OCI-LY1 (cell line): Measurements from ENCODE around the gene DUS3L.

Experiments used
- H2AFZ ChIP-seq: fragments of 200-600 bp; sonication (generic), shearing (Covaris generic); 2 replicates; pipeline ENCODE4 v1.6.0; 2014; ENCODE audit warnings: antibody characterized with exemption, mild to moderate bottlenecking, low read length
- H3F3A ChIP-seq: fragments of 200-600 bp; sonication (generic), shearing (Covaris generic); 2 replicates; pipeline ENCODE4 v1.6.0; 2014; ENCODE audit warnings: mild to moderate bottlenecking, antibody characterized with exemption, low read length, moderate library complexity; ENCODE audit not compliant: insufficient read depth
- H3K27ac ChIP-seq: fragments of 200-600 bp; sonication (generic); 2 replicates; pipeline ENCODE4 v1.5.1; 2014; ENCODE audit warnings: low read length, mixed run types, mild to moderate bottlenecking, low read depth; ENCODE audit not compliant: poor library complexity, severe bottlenecking
- H3K27me3 ChIP-seq: fragments of 200-600 bp; sonication (generic); 2 replicates; pipeline ENCODE4 v1.6.0; 2014; ENCODE audit warnings: antibody characterized with exemption, mild to moderate bottlenecking, low read length, moderate library complexity; ENCODE audit not compliant: insufficient read depth
- H3K36me3 ChIP-seq: fragments of 200-600 bp; sonication (generic); 2 replicates; pipeline ENCODE4 v1.6.1; 2014; ENCODE audit warnings: mild to moderate bottlenecking, antibody characterized with exemption, low read length, moderate library complexity, mixed read lengths; ENCODE audit not compliant: insufficient read depth
- H3K4me1 ChIP-seq: fragments of 200-600 bp; sonication (generic); 2 replicates; pipeline ENCODE4 v1.5.1; 2014; ENCODE audit warnings: mild to moderate bottlenecking, low read length, moderate library complexity; ENCODE audit not compliant: insufficient read depth, severe bottlenecking
- H3K4me2 ChIP-seq: fragments of 200-600 bp; sonication (generic), shearing (Covaris generic); 2 replicates; pipeline ENCODE4 v1.6.1; 2014; ENCODE audit warnings: low read length
- H3K4me3 ChIP-seq: fragments of 200-600 bp; sonication (generic); 2 replicates; pipeline ENCODE4 v1.5.1; 2014; ENCODE audit warnings: low read length, low read depth, mild to moderate bottlenecking, mixed read lengths; ENCODE audit not compliant: poor library complexity, severe bottlenecking
- H3K79me2 ChIP-seq: fragments of 200-600 bp; shearing (Covaris generic); 2 replicates; pipeline ENCODE4 v1.6.1; 2016; ENCODE audit warnings: mixed run types, low read length, mixed read lengths; ENCODE audit not compliant: insufficient read depth
- H3K9ac ChIP-seq: fragments of 200-600 bp; sonication (generic), shearing (Covaris generic); 2 replicates; pipeline ENCODE4 v1.6.1; 2014; ENCODE audit warnings: mild to moderate bottlenecking, low read length, mixed read lengths
- H3K9me2 ChIP-seq: fragments of 200-600 bp; sonication (generic), shearing (Covaris generic); 2 replicates; pipeline ENCODE4 v1.6.1; 2014; ENCODE audit warnings: low read depth, mild to moderate bottlenecking, low read length, mixed read lengths
- H3K9me3 ChIP-seq: fragments of 200-600 bp; shearing (Covaris generic); 2 replicates; pipeline ENCODE4 v1.6.1; 2014; ENCODE audit warnings: low read length, mixed read lengths
- H4K20me1 ChIP-seq: fragments of 200-600 bp; sonication (generic), shearing (Covaris generic); 2 replicates; pipeline ENCODE4 v1.6.0; 2016; ENCODE audit warnings: mild to moderate bottlenecking, low read length; ENCODE audit not compliant: insufficient read depth
- CTCF ChIP-seq: fragments of 200-600 bp; sonication (generic), shearing (Covaris generic); IDR thresholded peaks from 2 replicates; pipeline ENCODE4 v1.5.1; 2017; ENCODE audit warnings: mild to moderate bottlenecking, antibody characterized with exemption, low read length, moderate library complexity, mixed read lengths
- EZH2 ChIP-seq: fragments of 200-600 bp; sonication (generic), shearing (Covaris generic); IDR thresholded peaks from 2 replicates; pipeline ENCODE4 v1.8.0; 2017; ENCODE audit warnings: borderline replicate concordance, mixed run types, mild to moderate bottlenecking, antibody characterized with exemption, low read length, moderate library complexity, mixed read lengths

Gene DUS3L

GRCh38 chr19:5827891-5828660 lies 37.1 kb upstream of the DUS3L start:
- no peak overlapping the region for H2AFZ ChIP-seq
- H3F3A ChIP-seq: 0 out of 2 replicates have a peak, but pooled peaks cover 5% of the 10 kb centered on the region
- no peak overlapping the region for H3K27ac ChIP-seq
- no peaks in the 10 kb centered on the region for H3K9me3 ChIP-seq
- no peaks in the 10 kb centered on the region for H3K36me3 ChIP-seq
- 0 out of 2 replicates have a peak, but pooled peaks cover 9% of the 10 kb centered on the region for H3K27me3 ChIP-seq
- peak overlapping the region; percentile 40 for H3K4me3 ChIP-seq
- H3K4me2 ChIP-seq: peak overlapping the region; percentile 40
- no peaks in the 10 kb centered on the region for H3K9me2 ChIP-seq
- H3K4me1 ChIP-seq: peaks cover 29% of the 10 kb centered on the region
- TF ChIP-seq CTCF: no peak
- no peaks in the 10 kb centered on the region for H3K79me2 ChIP-seq
- H4K20me1 ChIP-seq: no peaks in the 10 kb centered on the region
- peak overlapping the region; percentile 40; the same call in 1 of the 2 replicates for H3K9ac ChIP-seq

- Histone ChIP-seq H3K27ac (peak overlapping the region; percentile 46), H3K79me2 (no peaks in the 10 kb centered on the region), H3K4me3 (peak overlapping the region; percentile 40), H3K27me3 (0 out of 2 replicates have a peak, but pooled peaks cover 9% of the 10 kb centered on the region), H2AFZ (no peak overlapping the region), H3K4me2 (peak overlapping the region; percentile 49), H3K9me3 (no peaks in the 10 kb centered on the region), H3K9ac (peak overlapping the region; percentile 11; the same call in 1 of the 2 replicates), H3F3A (0 out of 2 replicates have a peak, but pooled peaks cover 5% of the 10 kb centered on the region), H3K9me2 (no peaks in the 10 kb centered on the region), H4K20me1 (no peaks in the 10 kb centered on the region), H3K4me1 (peaks cover 29% of the 10 kb centered on the region), H3K36me3 (no peaks in the 10 kb centered on the region)
- TF ChIP-seq EZH2 (no peak), CTCF (no peak)
These were observed 36.5 kb upstream of the DUS3L start for GRCh38 chr19:5827342-5827890.

GRCh38 chr19:5826531-5827341 lies 35.8 kb upstream of the DUS3L start:
- 0 out of 2 replicates have a peak, but pooled peaks cover 5% of the 10 kb centered on the region for H3F3A ChIP-seq
- peaks cover 29% of the 10 kb centered on the region for H3K4me1 ChIP-seq
- no peaks in the 10 kb centered on the region for H4K20me1 ChIP-seq
- 0 out of 2 replicates have a peak, but pooled peaks cover 4% of the 10 kb centered on the region for H3K27me3 ChIP-seq
- TF ChIP-seq CTCF (no peak), EZH2 (no peak)
- peak overlapping the region; percentile 49 for H3K4me2 ChIP-seq
- peak overlapping the region; percentile 11; the same call in 1 of the 2 replicates for H3K9ac ChIP-seq
- H2AFZ ChIP-seq: no peak overlapping the region
- H3K9me3 ChIP-seq: no peaks in the 10 kb centered on the region
- H3K4me3 ChIP-seq: peak overlapping the region; percentile 37
- peak overlapping the region; percentile 46 for H3K27ac ChIP-seq
- H3K36me3 ChIP-seq: no peaks in the 10 kb centered on the region
- no peaks in the 10 kb centered on the region for H3K79me2 ChIP-seq
- no peaks in the 10 kb centered on the region for H3K9me2 ChIP-seq
